Activated naive CD4-positive, alpha-beta T cell treated with anti-CD3 and anti-CD28 coated beads for 36 hours (primary cell): ENCODE data around the gene PBX4. TPM values are rescaled to one million over a fixed set of nuclear protein-coding genes. Genes with fewer than 3 reads are reported as not detected.

ENCODE experiments used
- CTCF ChIA-PET: fragments of 350-600 bp; sonication (Branson Sonifier 250); formaldehyde crosslinking; loops from one replicate; lab custom pipeline; 2021; ENCODE audit warnings: antibody characterized with exemption; lab: Charles Lee
- DNase-seq: peaks from one replicate; pipeline ENCODE4 v3.0.0-alpha.2; 2020
- H3K27ac Mint-ChIP-seq: one replicate; pipeline ENCODE4 v1.8.0; 2021; ENCODE audit warnings: mild to moderate bottlenecking, mixed read lengths
- H3K27me3 Mint-ChIP-seq: one replicate; pipeline ENCODE4 v1.8.0; 2021; ENCODE audit warnings: low read depth, mixed read lengths
- H3K36me3 Mint-ChIP-seq: one replicate; pipeline ENCODE4 v1.8.0; 2021; ENCODE audit warnings: low read depth, mixed read lengths
- H3K4me1 Mint-ChIP-seq: one replicate; pipeline ENCODE4 v1.8.0; 2021; ENCODE audit warnings: low read depth, mixed read lengths
- H3K4me3 Mint-ChIP-seq: one replicate; pipeline ENCODE4 v1.8.0; 2021; ENCODE audit warnings: mild to moderate bottlenecking, moderate library complexity, mixed read lengths
- H3K9me3 Mint-ChIP-seq: one replicate; pipeline ENCODE4 v1.8.0; 2021; ENCODE audit warnings: mixed read lengths
- intact Hi-C: fragments of 100-400 bp; cut with micrococcal nuclease; formaldehyde crosslinking; loops from one replicate; pipeline ENCODE4 v1.15.1; 2023
- total RNA-seq, 2 experiments: library from RNA; stranded (reverse); gene quantifications; one replicate each; pipeline ENCODE4 v1.2.3, GENCODE V29; 2021

Gene PBX4
- total RNA-seq, 2 experiments from 2014 or later: 13.5 to 17.5 TPM

DNA sequence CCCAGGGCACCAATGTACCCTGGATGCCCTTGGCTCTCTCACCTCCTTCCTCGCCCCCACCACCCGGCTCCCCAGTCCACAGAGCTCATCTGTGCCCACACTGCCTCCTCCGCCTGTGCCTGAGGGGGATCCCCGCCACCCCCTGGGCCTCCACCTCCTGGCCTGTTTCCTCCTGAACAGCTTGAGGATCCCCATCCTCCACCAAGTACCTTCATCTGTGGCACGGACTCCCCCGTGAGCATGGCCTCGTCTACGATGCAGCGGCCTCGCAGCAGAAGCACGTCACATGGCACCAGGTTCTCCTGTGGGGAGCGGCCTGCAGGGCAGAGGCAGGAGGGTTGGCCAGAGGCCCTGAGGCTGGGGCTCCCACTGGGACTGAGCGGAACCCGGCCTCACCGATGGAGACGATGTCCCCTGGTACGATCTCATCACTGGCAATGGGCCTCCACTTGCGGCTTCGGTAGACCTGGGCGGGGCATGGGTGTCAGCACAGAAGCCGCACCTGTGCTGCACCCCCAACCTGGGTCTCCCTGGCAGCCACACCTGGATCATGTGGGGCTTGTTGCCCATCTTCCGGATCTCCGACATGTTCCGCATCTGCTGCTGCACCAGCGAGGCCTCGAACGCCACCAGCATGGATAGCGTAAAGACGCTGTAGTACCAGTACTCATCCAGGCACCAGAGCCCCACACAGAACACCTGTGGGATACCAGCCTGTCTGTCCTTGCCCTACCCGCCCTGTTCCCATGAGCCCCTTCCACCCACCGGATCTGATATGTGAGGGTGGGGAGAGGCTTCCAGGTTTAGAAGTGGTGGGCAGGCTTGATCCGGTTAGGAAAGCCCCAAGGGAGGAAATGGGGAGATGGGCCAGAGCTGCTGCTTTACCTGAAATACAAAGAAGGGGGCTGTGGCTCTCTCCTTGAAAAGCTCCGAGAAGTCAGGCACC lies 38.2 kb upstream of the PBX4 start:
- intact Hi-C loops: no loop called here
- Mint-ChIP-seq H3K27ac (no peak overlapping the region), H3K4me1 (peaks cover 8% of the 10 kb centered on the region), H3K36me3 (peaks cover 52% of the 10 kb centered on the region), H3K4me3 (no peak overlapping the region), H3K9me3 (no peaks in the 10 kb centered on the region), H3K27me3 (no peaks in the 10 kb centered on the region)
- DNase-seq: no peak
- CTCF ChIA-PET: interaction anchor here (0.9 kb wide), 1 partner anchor 13 kb away, joined by 3 read pairs; no protein-coding TSS in a partner anchor

DNA sequence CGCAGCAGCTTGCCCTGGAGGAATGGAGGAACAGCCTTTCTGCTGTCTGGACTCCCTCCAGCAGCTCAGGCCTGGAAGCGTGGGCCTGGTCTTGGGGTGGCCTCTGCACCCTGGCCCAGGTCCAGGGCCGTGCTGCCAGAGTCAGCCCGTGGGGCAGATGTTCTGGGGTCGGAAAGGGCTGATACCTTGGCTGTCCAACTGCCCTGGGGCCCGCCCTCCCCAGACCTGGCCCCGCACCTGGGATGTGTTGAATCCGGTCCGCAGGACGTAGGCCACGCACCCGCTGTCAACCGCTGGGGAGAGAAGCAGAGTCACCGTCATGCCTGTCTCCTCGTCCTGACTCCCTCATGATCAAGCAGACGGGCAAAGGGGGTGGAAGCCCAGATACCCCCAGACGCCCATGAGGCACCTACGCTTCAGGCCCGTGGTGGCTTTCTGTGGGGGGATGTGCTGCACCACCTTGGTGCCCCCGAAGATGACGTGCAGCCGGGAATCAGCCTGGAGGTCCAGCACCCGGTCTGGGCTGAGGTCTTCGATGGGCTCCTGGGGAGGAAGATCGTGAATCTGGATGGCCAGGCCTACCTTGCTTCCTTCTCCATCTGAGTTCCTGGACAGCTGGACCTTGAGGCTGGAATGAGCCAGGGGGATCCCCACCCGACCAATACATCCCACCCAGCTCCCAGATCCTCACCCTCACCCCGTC lies 37.3 kb upstream of the PBX4 start:
- no peak overlapping the region for H3K27ac Mint-ChIP-seq
- H3K27me3 Mint-ChIP-seq: no peaks in the 10 kb centered on the region
- CTCF ChIA-PET: no interaction called here
- no peak overlapping the region for H3K4me3 Mint-ChIP-seq
- H3K4me1 Mint-ChIP-seq: no peaks in the 10 kb centered on the region
- H3K9me3 Mint-ChIP-seq: no peaks in the 10 kb centered on the region
- peaks cover 44% of the 10 kb centered on the region for H3K36me3 Mint-ChIP-seq
- DNase-seq: no peak
- intact Hi-C loops: no loop called here

DNA sequence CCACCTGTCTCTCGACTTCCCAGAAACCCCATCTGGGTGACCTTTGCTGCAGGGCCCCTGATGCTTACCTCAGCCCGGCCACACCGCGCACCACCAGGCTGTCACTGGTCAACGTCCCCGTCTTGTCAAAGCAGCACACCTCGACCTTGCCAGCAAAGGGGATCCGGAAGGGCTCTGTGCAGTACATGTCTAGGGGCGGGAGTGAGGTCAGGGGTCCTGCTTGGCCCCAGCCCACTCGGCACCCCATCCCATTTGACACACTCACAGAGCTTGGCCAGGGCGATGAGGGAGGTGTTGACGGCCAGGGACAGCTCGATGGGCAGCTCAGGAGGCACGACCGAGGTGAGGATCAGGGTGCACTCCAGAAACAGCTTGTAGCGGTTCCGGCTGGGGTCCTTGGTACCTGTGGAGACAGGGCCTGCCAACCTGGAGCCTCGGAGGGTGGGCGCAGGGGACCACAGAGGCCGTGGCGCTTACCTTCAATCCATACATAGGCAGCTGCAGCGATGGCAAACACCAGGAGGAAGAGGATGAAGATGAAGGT lies 36.6 kb upstream of the PBX4 start:
- H3K4me1 Mint-ChIP-seq: no peaks in the 10 kb centered on the region
- H3K27me3 Mint-ChIP-seq: no peaks in the 10 kb centered on the region
- no peak overlapping the region for H3K4me3 Mint-ChIP-seq
- no peaks in the 10 kb centered on the region for H3K9me3 Mint-ChIP-seq
- peaks cover 49% of the 10 kb centered on the region for H3K36me3 Mint-ChIP-seq
- CTCF ChIA-PET: no interaction called here
- DNase-seq: no peak
- no peak overlapping the region for H3K27ac Mint-ChIP-seq
- intact Hi-C loops: no loop called here

DNA sequence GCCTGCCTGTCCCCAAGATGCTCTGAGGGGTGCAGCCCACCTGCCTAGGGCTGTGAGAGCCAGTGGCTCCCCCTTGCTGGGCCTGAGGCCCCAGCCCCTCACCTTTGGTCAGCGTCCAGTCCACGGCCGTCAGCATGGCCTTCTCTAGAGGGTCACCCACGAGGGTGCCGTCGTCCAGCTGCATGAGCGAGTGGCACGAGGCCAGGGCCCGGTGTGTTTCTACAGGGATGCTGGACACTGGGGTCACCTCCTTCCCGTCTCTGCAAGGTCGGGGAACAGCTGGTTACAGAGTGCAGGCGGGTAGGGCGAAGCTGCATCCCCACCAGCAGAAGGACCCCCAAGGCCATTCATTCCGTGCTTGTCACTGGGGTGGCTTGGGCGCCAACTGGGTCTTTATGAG lies 36.0 kb upstream of the PBX4 start:
- no peak overlapping the region for H3K4me3 Mint-ChIP-seq
- no peak for DNase-seq
- no peak overlapping the region for H3K27ac Mint-ChIP-seq
- H3K4me1 Mint-ChIP-seq: no peaks in the 10 kb centered on the region
- CTCF ChIA-PET: no interaction called here
- H3K36me3 Mint-ChIP-seq: peaks cover 50% of the 10 kb centered on the region
- intact Hi-C loops: no loop called here
- no peaks in the 10 kb centered on the region for H3K9me3 Mint-ChIP-seq
- no peaks in the 10 kb centered on the region for H3K27me3 Mint-ChIP-seq

DNA sequence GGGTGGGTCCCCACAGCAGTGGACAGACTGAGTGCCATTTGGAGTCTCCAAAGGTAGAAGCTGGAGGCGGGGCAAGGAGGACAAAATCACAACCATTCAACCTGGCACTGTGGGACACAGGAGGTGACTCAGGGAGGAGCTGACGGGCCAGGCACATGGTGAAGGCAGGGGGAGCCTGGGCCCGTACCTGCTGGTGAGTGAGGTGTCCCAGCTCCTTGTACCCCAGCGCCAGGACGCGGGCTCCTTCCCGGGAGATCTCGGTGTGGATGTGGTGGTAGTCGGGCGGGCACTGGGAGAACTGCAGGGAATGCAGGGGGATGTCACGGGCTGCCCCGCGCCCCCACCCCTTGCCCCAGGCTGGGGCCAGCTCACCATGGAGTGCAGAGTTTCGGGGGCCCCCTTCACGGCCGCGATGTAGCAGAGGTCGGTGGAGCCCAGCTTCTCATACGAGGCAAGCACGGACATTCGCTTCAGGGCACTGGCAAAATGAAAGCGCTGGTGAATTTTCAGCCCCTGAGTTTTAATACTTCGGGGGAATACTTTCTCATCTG lies 35.2 kb upstream of the PBX4 start:
- no peaks in the 10 kb centered on the region for H3K9me3 Mint-ChIP-seq
- no peaks in the 10 kb centered on the region for H3K4me1 Mint-ChIP-seq
- H3K27me3 Mint-ChIP-seq: no peaks in the 10 kb centered on the region
- H3K27ac Mint-ChIP-seq: no peak overlapping the region
- DNase-seq: no peak
- no peak overlapping the region for H3K4me3 Mint-ChIP-seq
- peaks cover 51% of the 10 kb centered on the region for H3K36me3 Mint-ChIP-seq
- CTCF ChIA-PET: interaction anchor here (0.6 to 1.7 kb wide), 2 partner anchors 10 to 48 kb away, joined by 3 to 7 read pairs; partner anchors contain the start of gene GMIP
- intact Hi-C loops: no loop called here

DNA sequence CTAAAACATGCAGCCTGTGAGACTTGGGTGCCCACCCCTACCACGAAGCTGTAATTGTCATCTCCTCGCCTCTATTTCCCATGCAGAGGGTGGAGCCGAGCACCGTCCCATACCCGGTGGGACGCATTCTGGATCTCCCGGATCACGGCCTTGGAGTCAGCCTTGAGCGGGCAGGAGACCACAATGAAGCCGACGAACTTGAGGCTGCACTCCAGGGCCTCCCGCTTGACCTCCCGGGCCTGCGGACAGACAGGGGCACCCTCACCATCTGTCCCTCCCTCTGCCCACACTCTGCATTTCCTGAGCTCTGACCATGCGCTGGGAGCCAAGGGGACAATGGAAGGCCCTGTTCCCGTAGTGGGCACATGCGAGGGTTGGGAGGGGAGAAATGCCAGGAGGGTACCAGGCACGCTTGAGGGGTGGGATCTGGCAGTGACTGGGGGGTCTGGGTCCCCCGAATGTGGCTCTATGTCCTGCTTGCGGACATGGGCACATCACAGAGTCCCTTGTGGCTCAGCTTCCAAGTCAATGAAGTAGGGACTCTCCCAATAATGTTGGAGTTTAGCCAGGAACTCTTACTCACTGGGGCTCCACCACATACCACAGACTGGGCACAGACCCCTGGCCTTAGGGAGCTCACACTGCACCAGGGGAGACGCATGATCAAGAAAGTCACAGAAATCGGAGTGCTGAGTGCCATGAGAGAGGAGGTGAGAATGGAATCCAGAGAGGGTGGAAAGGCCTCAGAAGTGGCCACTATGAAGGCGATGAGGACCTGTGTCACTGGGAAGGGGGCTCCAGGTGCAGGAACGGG lies 34.2 kb upstream of the PBX4 start:
- Mint-ChIP-seq H3K9me3 (no peaks in the 10 kb centered on the region), H3K27me3 (no peaks in the 10 kb centered on the region), H3K27ac (no peak overlapping the region), H3K36me3 (peaks cover 49% of the 10 kb centered on the region), H3K4me1 (no peaks in the 10 kb centered on the region), H3K4me3 (no peak overlapping the region)
- intact Hi-C loops: no loop called here
- DNase-seq: no peak
- CTCF ChIA-PET: interaction anchor here (1.7 kb wide), 1 partner anchor 9 kb away, joined by 7 read pairs; the partner anchor contains the start of gene GMIP

DNA sequence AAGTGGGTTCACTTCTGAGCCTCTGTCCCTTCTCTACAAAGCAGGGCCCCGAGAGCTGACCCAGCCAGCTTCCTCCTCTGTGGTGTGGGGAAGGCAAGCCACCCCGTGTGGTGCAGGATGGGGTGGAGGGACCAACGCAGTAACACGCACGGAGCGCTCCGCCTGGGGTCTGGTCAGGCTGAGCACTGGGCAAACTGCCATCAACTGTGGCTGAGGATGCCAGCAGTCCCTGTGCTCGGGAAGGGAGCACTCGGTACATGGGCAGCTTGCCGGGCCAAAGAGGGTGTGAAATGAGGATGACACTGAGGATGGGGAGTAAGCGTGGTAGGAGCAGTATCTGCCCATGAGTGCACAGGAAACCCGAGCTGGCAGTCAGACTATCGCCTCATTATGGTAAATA lies 32.6 kb upstream of the PBX4 start:
- Mint-ChIP-seq H3K4me1 (no peaks in the 10 kb centered on the region), H3K4me3 (no peak overlapping the region), H3K9me3 (no peaks in the 10 kb centered on the region), H3K27me3 (no peaks in the 10 kb centered on the region), H3K27ac (no peak overlapping the region), H3K36me3 (peaks cover 41% of the 10 kb centered on the region)
- intact Hi-C loops: no loop called here
- DNase-seq: no peak
- CTCF ChIA-PET: interaction anchor here (1.7 kb wide), 1 partner anchor 119 kb away, joined by 10 read pairs; no protein-coding TSS in a partner anchor

DNA sequence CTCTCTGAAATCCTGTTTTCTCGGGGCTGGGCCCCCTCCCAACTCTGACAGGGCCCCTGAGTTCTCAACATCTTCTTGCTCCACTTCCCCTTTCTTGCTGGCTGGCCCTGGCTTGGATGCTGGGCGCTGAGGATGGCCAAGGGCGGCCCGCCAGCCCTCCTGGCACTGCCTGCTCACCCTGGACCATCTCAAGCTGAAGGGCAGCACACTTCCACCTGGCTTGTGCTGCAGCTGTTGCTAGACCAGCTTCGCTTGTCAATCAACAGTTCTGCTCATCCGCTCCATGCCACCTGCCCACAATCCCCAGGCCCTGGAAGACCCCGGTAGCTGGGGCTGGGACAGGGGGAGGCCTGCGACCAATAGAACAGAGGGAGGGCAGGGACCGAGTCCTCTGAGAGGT lies 31.8 kb upstream of the PBX4 start:
- no peaks in the 10 kb centered on the region for H3K4me1 Mint-ChIP-seq
- no peaks in the 10 kb centered on the region for H3K27me3 Mint-ChIP-seq
- no peak overlapping the region for H3K27ac Mint-ChIP-seq
- DNase-seq: no peak
- CTCF ChIA-PET: interaction anchor here (1.7 kb wide), 1 partner anchor 118 kb away, joined by 10 read pairs; no protein-coding TSS in a partner anchor
- no peaks in the 10 kb centered on the region for H3K9me3 Mint-ChIP-seq
- intact Hi-C loops: no loop called here
- no peak overlapping the region for H3K4me3 Mint-ChIP-seq
- peaks cover 38% of the 10 kb centered on the region for H3K36me3 Mint-ChIP-seq

DNA sequence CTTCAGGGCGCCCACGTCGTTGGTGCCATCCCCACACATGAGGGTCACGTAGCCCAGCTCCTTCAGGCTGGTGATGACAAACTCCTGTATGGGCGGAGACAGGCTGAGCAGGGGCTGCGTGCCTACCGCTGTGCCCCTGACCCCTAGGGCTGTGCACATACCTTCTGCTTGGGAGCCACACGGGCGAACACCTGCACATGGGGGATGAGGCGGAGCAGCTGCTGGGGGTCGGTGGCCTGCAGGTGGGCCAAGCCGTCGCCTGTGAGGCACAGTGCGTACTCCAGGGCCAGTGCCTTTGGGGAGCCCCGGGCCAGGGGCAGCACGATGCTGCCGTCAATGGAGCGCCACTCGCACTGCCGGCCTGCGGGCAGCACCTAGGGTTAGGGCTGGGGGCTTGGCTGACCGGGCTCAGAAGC lies 31.1 kb upstream of the PBX4 start:
- H3K9me3 Mint-ChIP-seq: no peaks in the 10 kb centered on the region
- no peaks in the 10 kb centered on the region for H3K27me3 Mint-ChIP-seq
- intact Hi-C loops: no loop called here
- no peaks in the 10 kb centered on the region for H3K4me1 Mint-ChIP-seq
- no peak overlapping the region for H3K27ac Mint-ChIP-seq
- DNase-seq: no peak
- no peak overlapping the region for H3K4me3 Mint-ChIP-seq
- CTCF ChIA-PET: interaction anchor here (1.2 kb wide), 1 partner anchor 67 kb away, joined by 3 read pairs; no protein-coding TSS in a partner anchor
- H3K36me3 Mint-ChIP-seq: peaks cover 37% of the 10 kb centered on the region

DNA sequence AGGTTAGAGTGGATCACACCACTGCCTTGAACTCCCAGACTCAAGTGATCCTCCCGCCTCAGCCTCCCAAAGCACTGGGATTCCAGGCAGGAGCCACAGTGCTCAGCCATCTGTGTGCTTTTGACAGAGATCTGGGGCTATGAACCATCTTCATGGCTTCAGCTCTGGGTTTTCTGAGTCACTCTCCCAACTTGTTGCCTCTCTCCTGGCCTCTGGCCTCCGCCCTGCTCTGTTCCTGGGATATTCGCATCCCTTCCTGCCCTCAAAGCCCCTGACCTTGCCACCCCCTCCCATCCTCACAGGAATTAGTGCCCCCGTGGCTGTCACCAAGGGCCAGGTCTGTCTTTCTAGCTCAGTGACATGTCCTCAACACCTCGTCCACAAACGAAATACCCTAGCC lies 30.7 kb upstream of the PBX4 start:
- peak overlapping the region; percentile 59 for H3K27ac Mint-ChIP-seq

DNA sequence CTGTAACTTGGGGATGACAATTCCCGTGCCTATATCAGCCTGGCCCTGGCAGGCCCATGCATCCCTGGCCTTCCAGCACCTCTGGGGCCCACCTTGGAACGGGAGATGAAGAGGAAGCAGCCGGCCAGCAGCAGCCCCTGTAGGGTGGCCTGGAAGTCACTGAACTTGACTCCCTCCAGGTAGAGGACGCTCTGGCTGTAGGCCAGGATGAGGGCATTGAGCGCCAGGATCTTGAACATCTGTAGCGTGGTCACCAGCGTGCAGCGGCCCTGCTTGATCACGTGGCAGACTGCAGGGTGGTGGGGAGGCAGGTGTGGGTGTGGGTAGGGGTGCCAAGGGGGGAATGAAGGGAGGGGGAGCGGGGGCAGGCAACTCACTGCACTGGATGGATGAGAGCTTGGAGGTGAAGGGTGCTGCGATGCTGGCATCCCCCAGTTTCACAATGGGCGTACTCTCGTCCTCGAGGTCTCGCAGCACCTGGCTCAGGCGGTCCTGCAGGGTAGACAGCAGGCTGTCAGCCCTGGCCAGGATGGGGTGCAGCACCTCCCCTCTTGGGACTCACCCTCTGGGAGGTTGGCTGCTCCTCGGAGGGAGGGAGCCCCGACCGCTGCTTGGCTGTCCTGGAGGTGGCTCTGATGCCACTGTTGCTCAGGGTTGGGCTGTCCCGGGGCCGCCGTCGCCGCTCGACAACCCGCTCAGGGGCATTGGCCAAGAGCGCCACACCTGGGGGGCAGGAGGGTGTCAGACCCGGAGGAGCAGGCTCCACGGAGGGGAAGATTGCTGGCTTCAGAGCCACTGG lies 28.7 kb upstream of the PBX4 start:
- Mint-ChIP-seq H3K27me3 (no peaks in the 10 kb centered on the region), H3K4me1 (peaks cover 7% of the 10 kb centered on the region), H3K36me3 (peaks cover 25% of the 10 kb centered on the region), H3K27ac (no peak overlapping the region), H3K9me3 (no peaks in the 10 kb centered on the region), H3K4me3 (no peak overlapping the region)
- intact Hi-C loops: no loop called here
- CTCF ChIA-PET: interaction anchor here (3.7 kb wide), 1 partner anchor 116 kb away, joined by 46 read pairs; the partner anchor contains the start of gene YJEFN3
- DNase-seq: no peak

More for the DNA sequence above, 30.7 kb upstream of the PBX4 start:
- Mint-ChIP-seq H3K36me3 (peaks cover 36% of the 10 kb centered on the region), H3K27me3 (no peaks in the 10 kb centered on the region), H3K9me3 (no peaks in the 10 kb centered on the region), H3K4me1 (no peaks in the 10 kb centered on the region), H3K4me3 (no peak overlapping the region)
- CTCF ChIA-PET: interaction anchor here (1.2 kb wide), 1 partner anchor 67 kb away, joined by 3 read pairs; no protein-coding TSS in a partner anchor
- intact Hi-C loops: no loop called here
- DNase-seq: no peak
